Stimulated activated memory B cell treated with anti-CD40 and anti-IgM and Interleukin-4, amounts not matched to agents 10 μg/mL and 1 μg/mL and 100 μg/mL, for 72 hours (primary cell): ENCODE data around the gene MEF2A.
"Not testable (repeated sequence)": the region's sequence is repeated elsewhere in the genome, so short reads cannot be mapped to it uniquely, and the experiment has no call there.

Experiments used
- ATAC-seq: fragments of 150-1000 bp; cut with Tn5 transposase; 2 replicates; pipeline ENCODE4 v1.10.0; 2021
- H3K27ac Mint-ChIP-seq: one replicate; pipeline ENCODE4 v1.8.0; 2022; ENCODE audit warnings: mild to moderate bottlenecking, mixed read lengths
- H3K27me3 Mint-ChIP-seq: one replicate; pipeline ENCODE4 v1.8.0; 2022; ENCODE audit warnings: mixed read lengths
- H3K36me3 Mint-ChIP-seq: one replicate; pipeline ENCODE4 v1.8.0; 2022; ENCODE audit warnings: mixed read lengths
- H3K4me1 Mint-ChIP-seq: one replicate; pipeline ENCODE4 v1.8.0; 2022; ENCODE audit warnings: mixed read lengths
- H3K4me3 Mint-ChIP-seq: one replicate; pipeline ENCODE4 v1.8.0; 2022; ENCODE audit warnings: mild to moderate bottlenecking, moderate library complexity, mixed read lengths
- H3K9me3 Mint-ChIP-seq: one replicate; pipeline ENCODE4 v1.8.0; 2022; ENCODE audit warnings: mixed read lengths

Gene MEF2A

GRCh38 chr15:99745370-99746086, 179.7 kb downstream of the MEF2A start:
- Mint-ChIP-seq H3K27ac (no peak overlapping the region), H3K4me3 (no peak overlapping the region), H3K27me3 (no peaks in the 10 kb centered on the region), H3K36me3 (no peaks in the 10 kb centered on the region), H3K4me1 (no peaks in the 10 kb centered on the region), H3K9me3 (no peaks in the 10 kb centered on the region)
- no peak for ATAC-seq

- Mint-ChIP-seq H3K4me1 (no peaks in the 10 kb centered on the region), H3K36me3 (no peaks in the 10 kb centered on the region), H3K27ac (no peak overlapping the region), H3K27me3 (no peaks in the 10 kb centered on the region), H3K9me3 (no peaks in the 10 kb centered on the region), H3K4me3 (no peak overlapping the region)
- ATAC-seq = no peak
Observed at GRCh38 chr15:99749386-99749785, 183.6 kb downstream of the MEF2A start.

GRCh38 chr15:99750326-99750725, 184.5 kb downstream of the MEF2A start:
- H3K4me3 Mint-ChIP-seq, H3K27me3 Mint-ChIP-seq, H3K9me3 Mint-ChIP-seq, ATAC-seq, H3K27ac Mint-ChIP-seq, H3K36me3 Mint-ChIP-seq, H3K4me1 Mint-ChIP-seq: not testable (repeated sequence)

GRCh38 chr15:99752556-99752955, 186.8 kb downstream of the MEF2A start:
- ATAC-seq = no peak
- Mint-ChIP-seq H3K4me3 (no peak overlapping the region), H3K27me3 (no peaks in the 10 kb centered on the region), H3K4me1 (peaks cover 11% of the 10 kb centered on the region), H3K9me3 (no peaks in the 10 kb centered on the region), H3K27ac (no peak overlapping the region), H3K36me3 (no peaks in the 10 kb centered on the region)

GRCh38 chr15:99753066-99753465, 187.3 kb downstream of the MEF2A start:
- no peaks in the 10 kb centered on the region for H3K27me3 Mint-ChIP-seq
- no peaks in the 10 kb centered on the region for H3K9me3 Mint-ChIP-seq
- H3K27ac Mint-ChIP-seq = no peak overlapping the region
- H3K36me3 Mint-ChIP-seq = no peaks in the 10 kb centered on the region
- no peak for ATAC-seq
- peaks cover 11% of the 10 kb centered on the region for H3K4me1 Mint-ChIP-seq
- no peak overlapping the region for H3K4me3 Mint-ChIP-seq

GRCh38 chr15:99755692-99756409, 190.1 kb downstream of the MEF2A start:
- no peaks in the 10 kb centered on the region for H3K36me3 Mint-ChIP-seq
- no peak overlapping the region for H3K27ac Mint-ChIP-seq
- peaks cover 11% of the 10 kb centered on the region for H3K4me1 Mint-ChIP-seq
- H3K9me3 Mint-ChIP-seq = no peaks in the 10 kb centered on the region
- no peaks in the 10 kb centered on the region for H3K27me3 Mint-ChIP-seq
- ATAC-seq = peak; percentile 85
- no peak overlapping the region for H3K4me3 Mint-ChIP-seq

- Mint-ChIP-seq H3K4me3 (no peak overlapping the region), H3K9me3 (no peaks in the 10 kb centered on the region), H3K27me3 (no peaks in the 10 kb centered on the region), H3K27ac (no peak overlapping the region), H3K36me3 (no peaks in the 10 kb centered on the region), H3K4me1 (no peaks in the 10 kb centered on the region)
- no peak for ATAC-seq
Observed at GRCh38 chr15:99762288-99762687, 196.5 kb downstream of the MEF2A start.

GRCh38 chr15:99763827-99764226, 198.0 kb downstream of the MEF2A start:
- Mint-ChIP-seq H3K27me3 (no peaks in the 10 kb centered on the region), H3K9me3 (no peaks in the 10 kb centered on the region), H3K36me3 (no peaks in the 10 kb centered on the region), H3K27ac (no peak overlapping the region), H3K4me3 (no peak overlapping the region), H3K4me1 (no peaks in the 10 kb centered on the region)
- ATAC-seq = peak; percentile 63

- H3K27ac Mint-ChIP-seq = no peak overlapping the region
- H3K4me1 Mint-ChIP-seq = no peaks in the 10 kb centered on the region
- H3K9me3 Mint-ChIP-seq = no peaks in the 10 kb centered on the region
- ATAC-seq = no peak
- no peak overlapping the region for H3K4me3 Mint-ChIP-seq
- H3K27me3 Mint-ChIP-seq = no peaks in the 10 kb centered on the region
- no peaks in the 10 kb centered on the region for H3K36me3 Mint-ChIP-seq
Observed at GRCh38 chr15:99764522-99764921, 198.7 kb downstream of the MEF2A start.
